Thoracic aorta (tissue), 2 donors: Measurements from ENCODE around the gene PIAS1. TPM values are rescaled to one million over a fixed set of nuclear protein-coding genes. Genes with fewer than 3 reads are reported as not detected.
"Not testable (repeated sequence)": the region's sequence is repeated elsewhere in the genome, so short reads cannot be mapped to it uniquely, and the experiment has no call there.

Experiments used
- ATAC-seq: fragments of 150-250 bp; one replicate; pipeline ENCODE4 v1.8.0; 2017; ENCODE audit warnings: low read depth; ENCODE audit not compliant: insufficient number of reproducible peaks, low FRiP score
- DNase-seq: peaks from one replicate; pipeline ENCODE4 v3.0.0-alpha.2; 2020; ENCODE audit warnings: low spot score
- H3K27ac ChIP-seq, 2 donors: fragments of 200-600 bp; sonication (generic); 1 replicate in 1 of 2; 2 replicates in 1 of 2; pipeline ENCODE4 v1.5.1; 2016; ENCODE audit warnings: mild to moderate bottlenecking in 2 of 2, moderate library complexity in 2 of 2
- H3K27me3 ChIP-seq: fragments of 200-600 bp; sonication (generic); replicated peaks from 2 replicates; pipeline ENCODE4 v1.6.0; 2016; ENCODE audit warnings: mild to moderate bottlenecking; ENCODE audit not compliant: insufficient read depth
- H3K36me3 ChIP-seq: fragments of 200-600 bp; sonication (generic); one replicate; pipeline ENCODE4 v1.5.1; 2016
- H3K4me1 ChIP-seq, 2 donors: fragments of 200-600 bp; sonication (generic); 1 replicate in 1 of 2; 2 replicates in 1 of 2; pipeline versions ENCODE4 v1.5.1 to v1.6.0; 2016; ENCODE audit warnings: low read depth in 2 of 2, mild to moderate bottlenecking in 1 of 2; ENCODE audit not compliant: control insufficient read depth in 1 of 2
- H3K4me3 ChIP-seq: fragments of 200-600 bp; sonication (generic); 2 replicates; pipeline ENCODE4 v1.5.1; 2016; ENCODE audit warnings: mild to moderate bottlenecking
- H3K9me3 ChIP-seq: fragments of 200-600 bp; sonication (generic); 2 replicates; pipeline ENCODE4 v1.5.1; 2016
- total RNA-seq, 2 donors: library from RNA; depleted of rRNA; stranded (reverse); fragments of >200 nt; gene quantifications; one replicate each; pipeline versions ENCODE4 v1.1.0 to v1.2.3, GENCODE V29; 2016
- TF ChIP-seq, protein P1 (sequence below): fragments of 200-600 bp; sonication (generic); IDR thresholded peaks from one replicate; pipeline ENCODE4 v1.5.1; 2019; ENCODE audit warnings: antibody characterized with exemption

PIAS1 gene
- total RNA-seq, 2 donors from 2014 or later, result 45.1 to 74.1 TPM

DNA sequence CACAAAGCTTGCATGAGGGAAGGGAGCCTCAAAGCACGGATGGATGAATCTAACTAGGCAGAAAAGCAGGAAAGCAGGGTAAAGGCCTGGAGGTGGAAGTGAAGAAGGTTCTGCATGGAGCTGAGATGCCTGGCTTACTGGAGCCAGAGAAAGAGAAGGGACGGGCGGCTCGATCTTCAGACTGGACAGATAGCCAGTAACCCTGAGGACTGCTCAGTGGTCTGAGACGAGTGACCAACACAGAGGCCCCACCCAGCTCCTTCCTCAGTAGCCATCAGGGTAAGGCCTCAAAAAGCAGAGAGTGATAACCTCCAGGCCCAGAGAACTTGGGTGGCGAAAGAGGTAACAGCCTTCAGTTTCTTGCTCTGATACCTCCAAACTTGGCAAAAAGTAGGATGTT, 169.1 kb downstream of the PIAS1 start:
- no peak for DNase-seq
- H3K4me1 ChIP-seq, result peaks cover 5 to 6% of the 10 kb centered on the region in 2 donors
- H3K4me3 ChIP-seq, result no peak overlapping the region
- no peaks in the 10 kb centered on the region for H3K36me3 ChIP-seq
- H3K27ac ChIP-seq, result no peak overlapping the region
- TF ChIP-seq, protein P1, sequence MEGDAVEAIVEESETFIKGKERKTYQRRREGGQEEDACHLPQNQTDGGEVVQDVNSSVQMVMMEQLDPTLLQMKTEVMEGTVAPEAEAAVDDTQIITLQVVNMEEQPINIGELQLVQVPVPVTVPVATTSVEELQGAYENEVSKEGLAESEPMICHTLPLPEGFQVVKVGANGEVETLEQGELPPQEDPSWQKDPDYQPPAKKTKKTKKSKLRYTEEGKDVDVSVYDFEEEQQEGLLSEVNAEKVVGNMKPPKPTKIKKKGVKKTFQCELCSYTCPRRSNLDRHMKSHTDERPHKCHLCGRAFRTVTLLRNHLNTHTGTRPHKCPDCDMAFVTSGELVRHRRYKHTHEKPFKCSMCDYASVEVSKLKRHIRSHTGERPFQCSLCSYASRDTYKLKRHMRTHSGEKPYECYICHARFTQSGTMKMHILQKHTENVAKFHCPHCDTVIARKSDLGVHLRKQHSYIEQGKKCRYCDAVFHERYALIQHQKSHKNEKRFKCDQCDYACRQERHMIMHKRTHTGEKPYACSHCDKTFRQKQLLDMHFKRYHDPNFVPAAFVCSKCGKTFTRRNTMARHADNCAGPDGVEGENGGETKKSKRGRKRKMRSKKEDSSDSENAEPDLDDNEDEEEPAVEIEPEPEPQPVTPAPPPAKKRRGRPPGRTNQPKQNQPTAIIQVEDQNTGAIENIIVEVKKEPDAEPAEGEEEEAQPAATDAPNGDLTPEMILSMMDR, result no peak
- no peaks in the 10 kb centered on the region for H3K9me3 ChIP-seq
- H3K27me3 ChIP-seq, result no peaks in the 10 kb centered on the region
- no peak for ATAC-seq

DNA sequence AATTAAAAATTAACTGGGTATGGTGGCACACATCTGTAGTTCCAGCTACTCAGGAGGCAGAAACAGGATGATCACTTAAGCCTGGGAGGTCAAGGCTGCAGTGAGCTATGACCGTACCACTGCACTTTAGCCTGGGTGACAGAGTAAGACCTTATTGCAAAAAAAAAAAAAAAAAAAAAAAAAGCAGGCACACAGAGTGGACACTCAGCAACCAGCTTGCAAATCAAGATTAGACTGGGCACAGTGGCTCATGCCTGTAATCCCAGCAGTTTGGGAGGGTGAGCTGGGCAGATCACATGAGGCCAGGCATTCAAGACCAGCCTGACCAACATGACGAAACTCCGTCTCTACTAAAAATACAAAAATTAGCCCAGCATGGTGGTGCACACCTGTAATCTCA, 170.0 kb downstream of the PIAS1 start:
- DNase-seq (no peak), ATAC-seq (no peak)
- TF ChIP-seq, protein P1, result no peak
- H3K4me1 ChIP-seq, result peaks cover 11 to 14% of the 10 kb centered on the region in 2 donors
- no peaks in the 10 kb centered on the region for H3K36me3 ChIP-seq
- H3K27me3 ChIP-seq, result no peaks in the 10 kb centered on the region
- H3K4me3 ChIP-seq, result no peak overlapping the region
- H3K27ac ChIP-seq, result no peak overlapping the region
- no peaks in the 10 kb centered on the region for H3K9me3 ChIP-seq

DNA sequence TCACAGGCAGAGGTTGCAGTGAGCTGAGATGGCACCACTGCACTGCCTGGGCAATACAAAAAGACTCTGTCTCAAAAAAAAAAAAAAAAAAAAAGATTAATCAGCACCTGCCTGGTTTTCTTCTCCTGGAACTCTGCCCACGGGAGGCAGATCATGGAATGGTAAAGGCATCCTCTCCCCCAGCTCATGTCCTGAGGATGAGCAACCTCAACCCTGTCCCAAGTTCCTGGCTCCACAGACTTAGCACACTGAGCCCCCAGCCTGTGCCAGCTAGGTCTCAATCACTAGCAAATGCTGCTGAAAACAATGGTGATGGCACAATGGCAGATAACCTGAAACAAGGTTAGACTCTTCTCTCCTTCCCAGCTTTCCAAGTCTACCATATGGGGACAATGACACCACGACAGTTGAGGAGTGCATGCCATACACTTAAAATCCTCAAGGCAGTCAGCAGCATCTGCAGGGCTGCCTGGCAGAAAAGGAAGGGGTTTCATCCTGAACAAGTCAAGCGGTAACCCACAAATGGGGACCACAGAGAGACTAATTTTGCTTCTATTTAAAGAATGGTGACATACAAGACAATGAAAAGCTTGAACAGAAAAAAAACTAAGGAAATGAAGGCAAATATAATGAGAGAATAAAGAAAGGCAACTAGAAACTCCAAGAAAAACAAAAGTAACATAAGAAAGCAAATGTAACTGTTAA, 170.6 kb downstream of the PIAS1 start:
- ATAC-seq (no peak), DNase-seq (no peak)
- TF ChIP-seq, protein P1, result no peak
- H3K27ac ChIP-seq, result no peak overlapping the region
- no peaks in the 10 kb centered on the region for H3K27me3 ChIP-seq
- peaks cover 11 to 14% of the 10 kb centered on the region in 2 donors for H3K4me1 ChIP-seq
- H3K9me3 ChIP-seq, result no peaks in the 10 kb centered on the region
- H3K36me3 ChIP-seq, result no peaks in the 10 kb centered on the region
- H3K4me3 ChIP-seq, result no peak overlapping the region

DNA sequence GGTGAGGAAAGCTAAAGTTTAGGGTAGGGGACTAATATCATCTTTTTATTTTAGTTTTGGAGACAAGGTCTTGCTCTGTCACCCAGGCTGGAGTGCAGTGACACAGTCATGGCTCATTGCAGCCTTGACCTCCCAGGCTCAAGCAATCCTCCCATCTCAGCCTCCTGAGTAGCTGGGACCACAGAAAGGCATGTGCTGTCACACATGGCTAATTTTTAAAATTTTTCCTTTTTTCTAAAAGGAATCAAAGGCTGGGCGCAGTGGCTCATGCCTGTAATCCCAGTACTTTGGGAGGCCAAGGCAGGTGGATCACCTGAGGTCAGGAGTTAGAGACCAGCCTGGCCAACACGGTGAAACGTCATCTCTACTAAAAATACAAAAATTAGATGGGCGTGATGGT, 171.3 kb downstream of the PIAS1 start:
- not testable (repeated sequence) for DNase-seq, H3K27ac ChIP-seq, H3K9me3 ChIP-seq, ATAC-seq, H3K36me3 ChIP-seq, H3K27me3 ChIP-seq, H3K4me3 ChIP-seq
- H3K4me1 ChIP-seq, result peaks cover 15 to 19% of the 10 kb centered on the region in 2 donors

DNA sequence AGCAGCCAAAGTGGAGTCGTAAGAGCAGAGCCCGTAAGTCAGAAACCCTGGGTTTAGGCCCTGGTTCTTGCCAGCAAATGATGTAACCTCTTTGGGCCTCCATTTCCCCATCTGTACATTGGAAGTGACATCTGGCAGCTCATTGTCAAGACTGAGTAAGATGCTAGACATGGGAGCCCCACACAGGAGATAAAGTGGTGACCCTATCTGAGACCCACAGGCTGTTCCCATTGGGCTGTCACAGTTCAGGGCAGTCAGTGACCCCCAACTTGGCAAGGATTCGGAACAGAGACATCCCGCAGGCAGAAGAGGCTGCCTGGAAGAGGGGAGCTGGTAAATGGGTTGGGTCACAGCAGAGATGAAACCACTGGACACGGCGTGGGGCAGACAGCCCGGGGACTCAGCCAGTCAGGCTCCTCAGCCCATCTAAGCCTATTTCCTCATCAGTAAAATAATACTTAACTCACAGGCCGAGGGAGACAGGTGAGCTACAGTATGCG, 173.6 kb downstream of the PIAS1 start:
- DNase-seq (no peak), ATAC-seq (no peak)
- H3K36me3 ChIP-seq, result no peaks in the 10 kb centered on the region
- no peaks in the 10 kb centered on the region for H3K9me3 ChIP-seq
- H3K27ac ChIP-seq, result no peak overlapping the region
- H3K4me3 ChIP-seq, result no peak overlapping the region
- TF ChIP-seq, protein P1, result no peak
- H3K4me1 ChIP-seq, result peaks cover 15 to 20% of the 10 kb centered on the region in 2 donors
- no peaks in the 10 kb centered on the region for H3K27me3 ChIP-seq
